ENCODE measurements around the gene ALG12. TPM values are rescaled to one million over a fixed set of nuclear protein-coding genes. Genes with fewer than 3 reads are reported as not detected.

Gene ALG12
- total and polyA plus RNA-seq, 9 donors = 3.5 to 19.2 (median 13.7) TPM

- no peak for DNase-seq
- 87 to 94% (median 93%) methylated on average over 23 to 28 of the region's 28 CpGs for WGBS, 3 donors
- Histone ChIP-seq H3K36me3 (peaks cover 2% of the 10 kb centered on the region), H3K4me1 (ENCODE audit: insufficient read depth) (no peaks in the 10 kb centered on the region), H3K27me3 (no peaks in the 10 kb centered on the region), H3K27ac (no peak overlapping the region), H3K9me3 (no peaks in the 10 kb centered on the region), H3K4me3 (no peak overlapping the region)
- intact Hi-C loops (cut with DNase I) = no loop called here
- TF ChIP-seq EP300 (IDR thresholded peaks at IDR 0.05) = no peak
Measured at GRCh38 chr22:49906071-49906798, 12.0 kb downstream of the ALG12 start.

- no peaks in the 10 kb centered on the region for H3K4me1 ChIP-seq (ENCODE audit: insufficient read depth)
- TF ChIP-seq POLR2A (IDR thresholded peaks at IDR 0.05) = no peak
- TF ChIP-seq CTCF (IDR thresholded peaks at IDR 0.05) = no peak
- TF ChIP-seq EP300 (IDR thresholded peaks at IDR 0.05) = no peak
- H3K36me3 ChIP-seq = peaks cover 2% of the 10 kb centered on the region
- H3K27ac ChIP-seq = no peak overlapping the region
- no peaks in the 10 kb centered on the region for H3K9me3 ChIP-seq
- DNase-seq = no peak
- H3K27me3 ChIP-seq = no peaks in the 10 kb centered on the region
- 93 to 96% (median 95%) methylated on average over 18 of the region's 18 CpGs for WGBS, 3 donors
- H3K4me3 ChIP-seq = no peak overlapping the region
- intact Hi-C loops (cut with DNase I) = no loop called here
Measured at GRCh38 chr22:49905465-49905864, 12.8 kb downstream of the ALG12 start.

GRCh38 chr22:49904040-49904369 lies 14.2 kb downstream of the ALG12 start:
- Histone ChIP-seq H3K9me3 (no peaks in the 10 kb centered on the region), H3K4me1 (ENCODE audit: insufficient read depth) (no peaks in the 10 kb centered on the region), H3K27me3 (no peaks in the 10 kb centered on the region), H3K27ac (no peak overlapping the region), H3K4me3 (no peak overlapping the region), H3K36me3 (no peaks in the 10 kb centered on the region)
- DNase-seq = no peak
- intact Hi-C loops (cut with DNase I) = no loop called here
- WGBS, 3 donors = 89 to 94% (median 90%) methylated on average over 7 to 11 of the region's 11 CpGs
- TF ChIP-seq EP300 (IDR thresholded peaks at IDR 0.05) (no peak), POLR2A (IDR thresholded peaks at IDR 0.05) (no peak), CTCF (IDR thresholded peaks at IDR 0.05) (no peak)

- Histone ChIP-seq H3K27ac (no peak overlapping the region), H3K4me3 (no peak overlapping the region), H3K4me1 (ENCODE audit: insufficient read depth) (no peaks in the 10 kb centered on the region), H3K36me3 (no peaks in the 10 kb centered on the region), H3K9me3 (no peaks in the 10 kb centered on the region), H3K27me3 (no peaks in the 10 kb centered on the region)
- TF ChIP-seq POLR2A (IDR thresholded peaks at IDR 0.05) = no peak
- WGBS, 3 donors = 85 to 93% (median 85%) methylated on average over 14 to 17 of the region's 17 CpGs
- no peak for DNase-seq
- intact Hi-C loops (cut with DNase I) = no loop called here
Measured at GRCh38 chr22:49903322-49904039, 14.8 kb downstream of the ALG12 start.

GRCh38 chr22:49901457-49901856 lies 16.8 kb downstream of the ALG12 start:
- H3K27ac ChIP-seq = no peak overlapping the region
- no peaks in the 10 kb centered on the region for H3K9me3 ChIP-seq
- no peaks in the 10 kb centered on the region for H3K4me1 ChIP-seq (ENCODE audit: insufficient read depth)
- no peak overlapping the region for H3K4me3 ChIP-seq
- intact Hi-C loops (cut with DNase I) = no loop called here
- TF ChIP-seq POLR2A (IDR thresholded peaks at IDR 0.05) (no peak), CTCF (IDR thresholded peaks at IDR 0.05) (no peak), EP300 (IDR thresholded peaks at IDR 0.05) (no peak)
- DNase-seq = no peak
- H3K36me3 ChIP-seq = no peaks in the 10 kb centered on the region
- 88 to 95% (median 94%) methylated on average over 11 of the region's 11 CpGs for WGBS, 3 donors
- no peaks in the 10 kb centered on the region for H3K27me3 ChIP-seq

Measured in ovary (tissue), 9 donors.